ENCODE data around the gene CAMK1G. TPM values are rescaled to one million over a fixed set of nuclear protein-coding genes. Genes with fewer than 3 reads are reported as not detected.
A peak's percentile ranks its signal among the peaks of the same experiment; 100 is the strongest.

CAMK1G gene
- total and polyA plus RNA-seq, 5 donors from 2014 or later = not detected

DNA sequence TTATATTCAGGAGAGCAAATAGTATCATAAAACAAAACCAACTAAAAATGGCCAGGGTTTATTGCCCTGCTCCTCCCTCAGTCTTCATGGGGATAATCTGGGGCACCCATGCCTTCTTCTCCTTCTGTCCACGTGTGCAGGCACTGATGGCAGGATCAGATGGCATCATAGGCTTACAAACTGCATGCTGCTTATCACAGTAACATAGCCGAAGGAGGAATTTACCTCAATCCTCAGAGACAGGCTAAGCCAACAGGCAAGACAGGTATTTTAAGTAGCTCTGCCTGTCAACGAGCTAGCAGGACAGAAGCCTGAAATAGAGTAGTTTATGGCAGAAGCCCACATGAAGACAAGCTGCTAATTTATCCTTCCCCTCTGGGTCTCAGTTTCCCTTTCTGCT lies 59.3 kb downstream of the CAMK1G start:
- H3K36me3 ChIP-seq (ENCODE audit: control insufficient read depth, insufficient read depth, low read length) = no peaks in the 10 kb centered on the region
- peaks cover 0 to under 1% (median 0%) of the 10 kb centered on the region in 4 donors for H3K4me1 Mint-ChIP-seq
- peaks cover 0 to 2% (median 0%) of the 10 kb centered on the region in 7 donors for H3K9me3 Mint-ChIP-seq
- no peak for ATAC-seq (ENCODE audit: low read depth in 2 of 2)
- H3K4me1 ChIP-seq (ENCODE audit: control insufficient read depth, insufficient read depth, low read length, poor library complexity, severe bottlenecking) = no peaks in the 10 kb centered on the region
- no peak for DNase-seq
- no peak overlapping the region for H3K27ac ChIP-seq (ENCODE audit: insufficient read depth, low read length, poor library complexity, severe bottlenecking)
- H3K36me3 Mint-ChIP-seq = peaks cover 4% of the 10 kb centered on the region
- H3K27me3 ChIP-seq (ENCODE audit: control insufficient read depth, insufficient read depth, low read length) = no peaks in the 10 kb centered on the region
- no peak overlapping the region for H3K27ac Mint-ChIP-seq
- H3K27me3 Mint-ChIP-seq = no peaks in the 10 kb centered on the region
- H3K4me3 Mint-ChIP-seq = no peak overlapping the region
- H3K4me3 ChIP-seq (ENCODE audit: low read depth, low read length) = no peak overlapping the region
- no peaks in the 10 kb centered on the region for H3K9me3 ChIP-seq (ENCODE audit: control insufficient read depth in 2 of 2, low read length in 2 of 2)

DNA sequence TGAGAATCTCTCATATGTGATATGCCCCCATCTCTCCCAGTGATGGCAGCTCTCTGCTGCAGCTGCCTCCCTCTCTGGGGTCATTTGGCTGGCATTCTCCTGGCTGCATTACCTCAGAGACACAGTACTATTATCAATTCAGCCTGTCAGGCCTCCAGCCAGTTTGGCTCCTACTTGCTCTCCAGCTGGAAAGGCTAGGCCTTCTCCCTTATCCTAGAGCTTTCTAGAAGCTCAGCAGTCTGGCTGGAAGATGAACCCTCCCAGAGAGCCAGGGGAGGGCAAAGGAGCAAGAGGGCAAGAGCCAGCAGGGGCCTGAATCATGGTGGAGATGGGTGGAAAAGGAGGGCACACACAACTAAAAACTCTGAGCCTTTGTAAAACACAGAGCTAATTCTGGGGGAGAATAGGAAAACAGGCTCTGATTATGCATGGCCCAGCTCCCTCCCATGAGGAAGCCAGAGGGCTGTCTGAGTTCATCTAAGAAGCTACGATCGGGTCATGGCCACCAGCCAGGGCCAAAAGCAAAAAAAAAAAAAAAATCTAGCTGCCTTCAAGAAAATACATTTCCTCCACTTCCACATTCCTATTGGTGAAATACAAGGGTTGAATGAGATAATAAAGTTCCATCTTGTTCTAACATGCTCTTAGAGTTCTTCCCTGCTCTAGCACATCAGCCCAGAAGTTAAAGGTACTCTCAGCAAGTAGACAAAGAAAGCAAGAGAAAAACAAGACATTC lies 59.9 kb downstream of the CAMK1G start:
- H3K27me3 Mint-ChIP-seq = no peaks in the 10 kb centered on the region
- ATAC-seq (ENCODE audit: low read depth in 2 of 2) (no peak), DNase-seq (no peak)
- H3K4me1 ChIP-seq (ENCODE audit: control insufficient read depth, insufficient read depth, low read length, poor library complexity, severe bottlenecking) = no peaks in the 10 kb centered on the region
- no peak overlapping the region for H3K27ac Mint-ChIP-seq
- no peaks in the 10 kb centered on the region for H3K27me3 ChIP-seq (ENCODE audit: control insufficient read depth, insufficient read depth, low read length)
- no peaks in the 10 kb centered on the region for H3K9me3 ChIP-seq (ENCODE audit: control insufficient read depth in 2 of 2, low read length in 2 of 2)
- H3K27ac ChIP-seq (ENCODE audit: insufficient read depth, low read length, poor library complexity, severe bottlenecking) = no peak overlapping the region
- H3K9me3 Mint-ChIP-seq = peaks cover 0 to 2% (median 0%) of the 10 kb centered on the region in 7 donors
- H3K4me3 Mint-ChIP-seq = no peak overlapping the region
- no peaks in the 10 kb centered on the region for H3K36me3 Mint-ChIP-seq
- no peak overlapping the region for H3K4me3 ChIP-seq (ENCODE audit: low read depth, low read length)
- H3K36me3 ChIP-seq (ENCODE audit: control insufficient read depth, insufficient read depth, low read length) = no peaks in the 10 kb centered on the region
- H3K4me1 Mint-ChIP-seq = peaks cover 0 to 5% (median 0%) of the 10 kb centered on the region in 4 donors

DNA sequence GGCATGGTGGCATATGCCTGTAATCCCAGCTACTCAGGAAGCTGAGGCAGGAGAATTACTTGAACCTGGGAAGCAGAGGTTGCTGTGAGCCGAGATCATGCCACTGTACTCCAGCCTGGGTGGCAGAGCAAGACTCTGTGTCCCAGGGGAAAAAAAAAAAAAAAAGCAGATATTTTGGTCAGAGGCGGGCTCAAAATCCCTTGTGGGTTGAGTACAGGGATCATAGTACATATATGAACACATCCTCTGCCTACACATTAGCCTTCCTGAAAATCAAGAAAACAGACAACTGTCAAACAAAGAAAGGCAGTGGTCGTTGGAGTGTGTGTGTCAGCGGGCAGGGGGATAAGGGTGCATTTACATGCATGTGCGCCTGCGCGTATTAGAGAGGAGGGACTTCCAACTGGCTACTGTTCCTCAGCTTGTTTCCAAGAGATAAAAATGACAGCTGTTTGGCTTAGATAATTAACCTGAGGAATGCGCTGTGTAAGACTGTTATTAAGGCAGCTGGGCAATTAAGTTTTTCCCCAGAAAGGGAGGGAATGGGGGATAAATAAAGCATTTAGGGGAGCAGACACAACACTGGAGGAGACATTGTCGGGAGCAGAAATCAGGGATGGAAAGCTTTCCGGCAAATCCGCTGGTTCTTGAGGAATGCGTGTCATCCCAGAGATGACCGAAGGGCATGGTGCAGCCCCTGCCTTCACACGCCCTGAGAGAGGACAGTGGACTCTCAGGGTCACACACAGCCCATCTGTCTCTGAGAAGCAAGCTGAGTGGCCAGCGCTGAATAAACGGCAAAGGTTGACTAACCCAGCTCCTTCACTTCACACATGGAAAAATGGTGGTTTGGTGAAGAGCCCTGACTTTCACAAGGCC lies 62.3 kb downstream of the CAMK1G start:
- Mint-ChIP-seq H3K4me3 (no peak overlapping the region), H3K4me1 (peaks cover 0 to 5% (median 1%) of the 10 kb centered on the region in 4 donors), H3K36me3 (no peaks in the 10 kb centered on the region), H3K9me3 (peaks cover 0 to 2% (median 0%) of the 10 kb centered on the region in 7 donors), H3K27me3 (no peaks in the 10 kb centered on the region), H3K27ac (peak overlapping the region in 1 of 3 donors; percentile 45)
- Histone ChIP-seq H3K27me3 (ENCODE audit: control insufficient read depth, insufficient read depth, low read length) (no peaks in the 10 kb centered on the region), H3K27ac (ENCODE audit: insufficient read depth, low read length, poor library complexity, severe bottlenecking) (no peak overlapping the region), H3K4me1 (ENCODE audit: control insufficient read depth, insufficient read depth, low read length, poor library complexity, severe bottlenecking) (peaks cover 4% of the 10 kb centered on the region), H3K36me3 (ENCODE audit: control insufficient read depth, insufficient read depth, low read length) (no peaks in the 10 kb centered on the region), H3K4me3 (ENCODE audit: low read depth, low read length) (no peak overlapping the region), H3K9me3 (ENCODE audit: control insufficient read depth in 2 of 2, low read length in 2 of 2) (no peaks in the 10 kb centered on the region)
- ATAC-seq (ENCODE audit: low read depth in 2 of 2) (no peak), DNase-seq (no peak)

DNA sequence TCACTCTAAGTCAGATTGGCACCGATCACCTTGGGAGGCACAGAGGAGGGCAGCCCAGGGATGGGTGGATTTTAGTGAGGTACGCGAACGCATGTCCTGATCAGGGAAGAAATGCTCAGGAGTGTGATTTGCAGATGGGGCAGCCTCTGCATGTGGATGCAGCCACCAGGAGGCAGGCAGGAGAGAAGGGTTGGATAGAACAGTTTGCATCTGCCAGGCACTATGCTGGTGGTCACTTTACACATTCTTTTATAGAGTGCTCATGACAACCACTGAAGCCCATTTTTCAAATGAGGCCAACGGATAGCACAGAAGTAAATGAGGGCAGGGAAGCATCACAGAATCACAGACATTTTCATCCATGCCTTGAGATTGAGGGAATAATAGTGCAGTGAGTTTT lies 63.0 kb downstream of the CAMK1G start:
- Histone ChIP-seq H3K36me3 (ENCODE audit: control insufficient read depth, insufficient read depth, low read length) (no peaks in the 10 kb centered on the region), H3K4me3 (ENCODE audit: low read depth, low read length) (no peak overlapping the region), H3K4me1 (ENCODE audit: control insufficient read depth, insufficient read depth, low read length, poor library complexity, severe bottlenecking) (peaks cover 4% of the 10 kb centered on the region), H3K27ac (ENCODE audit: insufficient read depth, low read length, poor library complexity, severe bottlenecking) (no peak overlapping the region), H3K9me3 (ENCODE audit: control insufficient read depth in 2 of 2, low read length in 2 of 2) (no peaks in the 10 kb centered on the region), H3K27me3 (ENCODE audit: control insufficient read depth, insufficient read depth, low read length) (no peaks in the 10 kb centered on the region)
- DNase-seq (peak in 1 of 3 donors; percentile 14), ATAC-seq (ENCODE audit: low read depth in 2 of 2) (no peak)
- H3K9me3 Mint-ChIP-seq = peaks cover 0 to 2% (median 0%) of the 10 kb centered on the region in 7 donors
- H3K4me1 Mint-ChIP-seq = peaks cover 0 to 8% (median 1%) of the 10 kb centered on the region in 4 donors
- no peak overlapping the region for H3K4me3 Mint-ChIP-seq
- H3K36me3 Mint-ChIP-seq = no peaks in the 10 kb centered on the region
- H3K27me3 Mint-ChIP-seq = no peaks in the 10 kb centered on the region
- no peak overlapping the region for H3K27ac Mint-ChIP-seq

DNA sequence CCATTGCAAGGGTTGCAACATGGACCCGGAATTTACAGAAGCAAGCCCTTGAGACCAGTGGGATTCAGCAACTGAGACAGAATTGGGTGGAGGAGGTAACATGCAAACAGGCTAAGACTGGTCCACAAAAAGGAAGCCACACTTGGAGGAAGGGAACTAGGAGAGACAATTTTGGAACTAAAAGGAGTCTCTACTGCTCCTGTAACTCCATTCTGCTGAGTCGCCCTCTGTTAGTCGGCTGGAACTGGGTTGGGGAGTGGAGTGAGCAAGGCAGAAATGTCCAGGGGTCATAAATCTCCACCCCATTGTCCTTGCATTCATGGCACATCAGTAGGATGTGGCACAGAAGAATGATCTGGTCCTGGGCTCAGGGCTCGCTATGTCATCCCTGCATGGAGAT lies 63.6 kb downstream of the CAMK1G start:
- Histone ChIP-seq H3K36me3 (ENCODE audit: control insufficient read depth, insufficient read depth, low read length) (no peaks in the 10 kb centered on the region), H3K4me1 (ENCODE audit: control insufficient read depth, insufficient read depth, low read length, poor library complexity, severe bottlenecking) (peaks cover 4% of the 10 kb centered on the region), H3K27me3 (ENCODE audit: control insufficient read depth, insufficient read depth, low read length) (no peaks in the 10 kb centered on the region), H3K9me3 (ENCODE audit: control insufficient read depth in 2 of 2, low read length in 2 of 2) (no peaks in the 10 kb centered on the region), H3K27ac (ENCODE audit: insufficient read depth, low read length, poor library complexity, severe bottlenecking) (no peak overlapping the region), H3K4me3 (ENCODE audit: low read depth, low read length) (no peak overlapping the region)
- Mint-ChIP-seq H3K36me3 (no peaks in the 10 kb centered on the region), H3K4me1 (peaks cover 0 to 8% (median 5%) of the 10 kb centered on the region in 4 donors), H3K27ac (no peak overlapping the region), H3K27me3 (no peaks in the 10 kb centered on the region), H3K4me3 (no peak overlapping the region), H3K9me3 (peaks cover 0 to 2% (median 0%) of the 10 kb centered on the region in 7 donors)
- ATAC-seq (ENCODE audit: low read depth in 2 of 2) (no peak), DNase-seq (no peak)

DNA sequence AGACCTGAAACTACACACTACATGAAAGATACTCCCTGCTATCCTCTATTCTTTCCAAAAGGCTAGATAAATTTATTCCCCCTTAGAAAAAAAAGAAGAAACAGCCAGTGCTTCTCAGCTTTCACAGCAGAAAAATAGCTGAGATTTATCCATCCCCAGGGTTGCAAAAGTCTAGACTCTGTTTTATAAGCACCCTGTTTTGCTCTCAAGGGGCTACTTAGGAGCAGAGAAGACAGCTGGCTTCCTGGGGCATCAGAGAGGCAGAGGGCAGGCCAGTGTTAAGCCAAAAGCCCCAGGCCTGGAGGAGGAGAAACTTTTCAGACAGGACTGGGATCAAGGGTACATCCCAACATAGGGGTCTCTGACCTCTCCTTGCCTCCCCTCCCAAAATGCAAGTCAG lies 64.8 kb downstream of the CAMK1G start:
- Histone ChIP-seq H3K27ac (ENCODE audit: insufficient read depth, low read length, poor library complexity, severe bottlenecking) (no peak overlapping the region), H3K27me3 (ENCODE audit: control insufficient read depth, insufficient read depth, low read length) (no peaks in the 10 kb centered on the region), H3K36me3 (ENCODE audit: control insufficient read depth, insufficient read depth, low read length) (no peaks in the 10 kb centered on the region), H3K4me3 (ENCODE audit: low read depth, low read length) (no peak overlapping the region), H3K9me3 (ENCODE audit: control insufficient read depth in 2 of 2, low read length in 2 of 2) (no peaks in the 10 kb centered on the region), H3K4me1 (ENCODE audit: control insufficient read depth, insufficient read depth, low read length, poor library complexity, severe bottlenecking) (peaks cover 4% of the 10 kb centered on the region)
- H3K4me1 Mint-ChIP-seq = peaks cover 0 to 8% (median 5%) of the 10 kb centered on the region in 4 donors
- ATAC-seq (ENCODE audit: low read depth in 2 of 2) (no peak), DNase-seq (no peak)
- no peaks in the 10 kb centered on the region for H3K27me3 Mint-ChIP-seq
- H3K27ac Mint-ChIP-seq = no peak overlapping the region
- H3K9me3 Mint-ChIP-seq = peaks cover 0 to 2% (median 0%) of the 10 kb centered on the region in 7 donors
- H3K36me3 Mint-ChIP-seq = no peaks in the 10 kb centered on the region
- no peak overlapping the region for H3K4me3 Mint-ChIP-seq

DNA sequence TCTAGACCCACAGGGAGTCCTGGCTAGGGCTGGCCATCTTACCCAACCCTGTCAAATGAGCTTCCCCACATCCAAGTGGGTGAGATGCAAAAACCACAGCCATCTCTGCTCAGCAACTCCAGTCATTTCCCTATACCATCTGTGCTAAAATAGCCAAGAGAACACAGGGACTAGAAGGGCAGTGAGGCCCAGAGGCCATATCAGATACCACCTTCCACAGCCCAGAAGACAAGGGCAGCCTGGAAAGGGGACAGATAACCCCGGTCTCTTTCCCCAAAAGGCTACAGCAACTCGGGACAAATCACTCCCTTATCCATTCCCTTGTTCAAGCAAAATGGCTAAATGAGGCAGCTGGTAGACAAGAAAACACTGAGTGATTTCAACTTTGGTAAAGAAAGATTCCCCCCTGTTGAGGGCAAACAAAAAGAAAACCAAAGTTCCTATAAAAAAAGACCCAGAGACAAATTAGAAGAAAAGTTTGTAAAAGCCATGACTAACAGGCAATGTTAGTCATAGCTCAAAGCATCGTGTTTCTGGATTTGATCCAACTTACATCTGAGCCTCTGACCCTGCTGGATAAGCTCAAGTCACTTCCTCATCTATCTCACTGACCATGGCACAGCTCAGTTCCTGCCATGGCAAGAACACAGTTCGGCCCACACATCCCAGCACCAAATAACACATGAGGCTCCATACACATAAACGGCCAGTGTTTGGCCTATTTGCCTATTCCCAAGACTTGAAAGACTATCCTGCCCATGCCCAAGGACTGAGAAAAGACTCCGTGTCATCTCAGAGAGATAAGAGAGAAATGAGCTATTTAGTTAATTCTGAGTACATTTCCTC lies 65.6 kb downstream of the CAMK1G start:
- Histone ChIP-seq H3K36me3 (ENCODE audit: control insufficient read depth, insufficient read depth, low read length) (no peaks in the 10 kb centered on the region), H3K4me3 (ENCODE audit: low read depth, low read length) (no peak overlapping the region), H3K9me3 (ENCODE audit: control insufficient read depth in 2 of 2, low read length in 2 of 2) (no peaks in the 10 kb centered on the region), H3K27ac (ENCODE audit: insufficient read depth, low read length, poor library complexity, severe bottlenecking) (no peak overlapping the region), H3K4me1 (ENCODE audit: control insufficient read depth, insufficient read depth, low read length, poor library complexity, severe bottlenecking) (peaks cover 4% of the 10 kb centered on the region), H3K27me3 (ENCODE audit: control insufficient read depth, insufficient read depth, low read length) (no peaks in the 10 kb centered on the region)
- Mint-ChIP-seq H3K4me3 (no peak overlapping the region), H3K27ac (no peak overlapping the region), H3K9me3 (no peaks in the 10 kb centered on the region), H3K27me3 (no peaks in the 10 kb centered on the region), H3K4me1 (peaks cover 0 to 8% (median 6%) of the 10 kb centered on the region in 4 donors), H3K36me3 (no peaks in the 10 kb centered on the region)
- DNase-seq (no peak), ATAC-seq (ENCODE audit: low read depth in 2 of 2) (no peak)

Measured in CD4-positive, CD25-positive, alpha-beta regulatory T cell (primary cell).